SU-DHL-6 (cell line): ENCODE measurements around the gene RASGRP3.
A peak's percentile ranks its signal among the peaks of the same experiment; 100 is the strongest.

Source experiments
- H2AFZ ChIP-seq: fragments of 200-600 bp; sonication (generic); 2 replicates; pipeline ENCODE4 v1.6.1; 2014; ENCODE audit warnings: low read depth, mild to moderate bottlenecking, moderate library complexity, mixed read lengths, antibody characterized with exemption, low read length; ENCODE audit not compliant: severe bottlenecking
- H3F3A ChIP-seq: fragments of 200-600 bp; shearing (Covaris generic); 2 replicates; pipeline ENCODE4 v1.6.0; 2016; ENCODE audit warnings: antibody characterized with exemption, mild to moderate bottlenecking; ENCODE audit not compliant: insufficient read depth
- H3K27ac ChIP-seq: fragments of 200-600 bp; sonication (generic); 2 replicates; pipeline ENCODE4 v1.5.1; 2016; ENCODE audit warnings: low read depth, mild to moderate bottlenecking, low read length, moderate library complexity, mixed read lengths
- H3K27me3 ChIP-seq: fragments of 200-600 bp; sonication (generic), shearing (Covaris generic); 2 replicates; pipeline ENCODE4 v1.6.0; 2014; ENCODE audit warnings: mild to moderate bottlenecking, low read length
- H3K36me3 ChIP-seq: fragments of 200-600 bp; sonication (generic); 2 replicates; pipeline ENCODE4 v1.6.1; 2014; ENCODE audit warnings: mild to moderate bottlenecking, low read length, mixed read lengths
- H3K4me2 ChIP-seq: fragments of 300-600, 200-600 bp; shearing (Covaris generic), sonication (generic); 2 replicates; pipeline ENCODE4 v1.6.0; 2014; ENCODE audit warnings: low read length, low read depth, mild to moderate bottlenecking; ENCODE audit not compliant: poor library complexity, severe bottlenecking
- H3K4me3 ChIP-seq: fragments of 200-600 bp; sonication (generic); 2 replicates; pipeline ENCODE4 v1.5.1; 2014; ENCODE audit warnings: antibody characterized with exemption, low read length, mild to moderate bottlenecking, mixed read lengths; ENCODE audit not compliant: insufficient read depth, poor library complexity, severe bottlenecking
- H3K79me2 ChIP-seq: fragments of 200-600 bp; sonication (generic); 2 replicates; pipeline ENCODE4 v1.6.1; 2014; ENCODE audit warnings: mild to moderate bottlenecking, low read length, moderate library complexity; ENCODE audit not compliant: insufficient read depth
- H3K9ac ChIP-seq: fragments of 200-600 bp; sonication (generic); 2 replicates; pipeline ENCODE4 v1.7.0; 2014; ENCODE audit warnings: mild to moderate bottlenecking, low read length
- H3K9me2 ChIP-seq: fragments of 200-600 bp; sonication (generic); replicated peaks from 2 replicates; pipeline ENCODE4 v1.6.1; 2014; ENCODE audit warnings: low read length; ENCODE audit not compliant: insufficient read depth
- H3K9me3 ChIP-seq: fragments of 200-600 bp; sonication (generic); 2 replicates; pipeline ENCODE4 v1.6.1; 2014; ENCODE audit warnings: low read length, mixed read lengths; ENCODE audit not compliant: insufficient read depth
- H4K20me1 ChIP-seq: fragments of 200-600 bp; sonication (generic); 2 replicates; pipeline ENCODE4 v1.6.1; 2014; ENCODE audit warnings: low read depth, mild to moderate bottlenecking, antibody characterized with exemption, low read length, moderate library complexity, mixed read lengths
- CTCF ChIP-seq: fragments of 200-600 bp; sonication (generic); IDR thresholded peaks from one replicate; pipeline ENCODE4 v1.5.1; 2017; ENCODE audit warnings: antibody characterized with exemption, mild to moderate bottlenecking, low read length, moderate library complexity; ENCODE audit not compliant: insufficient read depth, poor library complexity, severe bottlenecking
- EZH2phosphoT487 ChIP-seq: fragments of 200-600 bp; sonication (generic), shearing (Covaris generic); conservative IDR thresholded peaks from 2 replicates; pipeline ENCODE4 v1.6.1; 2018; ENCODE audit warnings: mild to moderate bottlenecking, antibody characterized with exemption, low read length, moderate library complexity, mixed read lengths

RASGRP3 gene

DNA sequence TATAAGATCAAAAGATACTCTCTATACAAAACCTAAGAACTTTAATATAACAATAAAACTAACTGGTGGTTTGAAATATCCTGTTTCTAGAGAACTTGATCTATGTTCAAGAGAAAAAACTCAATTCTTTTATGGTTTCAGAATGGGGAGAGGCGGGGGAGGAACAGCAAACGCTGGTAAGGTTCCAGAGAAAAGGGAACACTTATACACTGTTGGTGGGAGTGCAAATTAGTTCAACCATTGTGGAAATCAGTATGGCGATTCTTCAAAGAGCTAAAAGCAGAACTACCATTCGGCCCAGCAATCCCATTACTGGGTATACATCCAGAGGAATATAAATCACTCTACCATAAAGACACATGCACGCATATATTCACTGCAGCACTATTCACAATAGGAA is 105.4 kb downstream of the RASGRP3 start:
- Histone ChIP-seq H3K9ac (no peak overlapping the region), H3K9me3 (no peaks in the 10 kb centered on the region), H3K4me3 (no peak overlapping the region), H4K20me1 (no peaks in the 10 kb centered on the region), H3K27me3 (no peaks in the 10 kb centered on the region), H3K79me2 (no peaks in the 10 kb centered on the region), H3K9me2 (no peaks in the 10 kb centered on the region), H3K36me3 (peaks cover 40% of the 10 kb centered on the region), H2AFZ (no peak overlapping the region), H3K4me2 (no peak overlapping the region), H3F3A (peaks cover 31% of the 10 kb centered on the region), H3K27ac (peak overlapping the region; percentile 17; the same call in 1 of the 2 replicates)
- TF ChIP-seq CTCF = no peak
- TF ChIP-seq EZH2phosphoT487 = no peak

DNA sequence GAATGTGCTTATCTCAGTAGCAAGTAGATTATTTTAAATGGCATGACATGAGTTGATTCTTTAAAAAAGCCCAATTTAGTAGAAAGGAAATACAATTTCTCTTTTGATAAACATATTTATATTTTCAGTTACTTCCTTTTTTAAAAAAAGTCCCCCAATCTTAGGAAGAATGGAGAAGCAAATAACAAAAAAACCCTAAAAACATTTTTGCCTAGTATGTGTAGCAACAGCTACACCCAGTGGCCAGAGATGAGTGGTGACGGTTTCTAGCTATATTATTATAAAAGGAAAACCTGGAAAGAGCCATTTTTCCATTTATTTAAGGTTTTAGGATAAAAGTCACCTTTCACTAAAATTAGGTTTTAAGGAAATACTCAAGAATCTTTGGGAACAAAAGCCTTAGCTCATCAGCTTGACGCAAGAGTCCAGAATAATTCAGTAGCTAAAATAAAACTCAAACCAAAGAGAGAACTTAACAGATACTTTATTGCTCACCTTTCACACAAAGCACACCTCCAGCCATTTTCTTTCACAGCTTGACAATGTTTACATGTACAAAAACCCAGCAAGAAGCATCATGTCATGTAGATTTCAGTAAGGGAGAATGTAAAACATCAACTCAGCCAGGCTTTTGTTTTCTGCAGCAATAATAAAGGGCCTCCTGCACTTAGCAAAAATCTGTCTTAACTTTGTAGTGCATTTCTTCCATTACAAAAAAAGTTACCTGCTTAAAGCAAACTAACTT is 106.9 kb downstream of the RASGRP3 start:
- Histone ChIP-seq H3K9me2 (no peaks in the 10 kb centered on the region), H3K4me3 (no peak overlapping the region), H3K36me3 (peaks cover 55% of the 10 kb centered on the region), H3K27me3 (no peaks in the 10 kb centered on the region), H3K27ac (peak overlapping the region; percentile 76), H4K20me1 (no peaks in the 10 kb centered on the region), H3K9ac (peak overlapping the region; percentile 15; the same call in 1 of the 2 replicates), H2AFZ (no peak overlapping the region), H3F3A (peaks cover 21% of the 10 kb centered on the region), H3K9me3 (no peaks in the 10 kb centered on the region), H3K4me2 (peak overlapping the region; percentile 53), H3K79me2 (no peaks in the 10 kb centered on the region)
- peak; percentile 94 for TF ChIP-seq CTCF
- no peak for TF ChIP-seq EZH2phosphoT487

DNA sequence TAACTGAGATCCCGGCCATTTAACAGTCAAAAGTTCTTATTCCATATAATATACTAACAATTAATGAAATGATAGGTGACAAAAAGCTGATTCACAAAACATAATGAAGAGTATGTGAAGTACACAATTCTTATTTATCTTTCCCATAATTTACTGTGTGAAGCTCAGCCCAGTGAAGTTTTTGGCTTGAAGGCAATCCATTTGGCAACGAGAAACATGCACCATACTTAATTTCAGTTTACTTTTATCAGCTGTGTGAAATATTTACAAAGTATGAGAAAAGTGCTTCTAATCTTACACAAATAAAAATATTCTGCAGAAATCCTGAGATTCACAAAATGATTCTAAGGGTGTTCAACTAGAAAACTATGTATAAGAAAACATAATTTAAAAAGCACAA is 110.3 kb downstream of the RASGRP3 start:
- Histone ChIP-seq H3K9me2 (no peaks in the 10 kb centered on the region), H4K20me1 (no peaks in the 10 kb centered on the region), H3K36me3 (peaks cover 77% of the 10 kb centered on the region), H2AFZ (no peak overlapping the region), H3K4me3 (no peak overlapping the region), H3K9ac (no peak overlapping the region), H3K79me2 (peaks cover 5% of the 10 kb centered on the region; the same call in 1 of the 2 replicates), H3K4me2 (no peak overlapping the region), H3F3A (peaks cover 21% of the 10 kb centered on the region), H3K9me3 (no peaks in the 10 kb centered on the region), H3K27me3 (no peaks in the 10 kb centered on the region), H3K27ac (no peak overlapping the region)
- TF ChIP-seq CTCF (no peak), EZH2phosphoT487 (no peak)
